B cell (primary cell): ENCODE measurements around the gene ZNF428.

Experiments used
- EZH2 ChIP-seq: IDR thresholded peaks from 2 replicates; pipeline ENCODE4 v1.6.1; 2012; ENCODE audit warnings: borderline replicate concordance, low read depth, mild to moderate bottlenecking, moderate library complexity, low read length; ENCODE audit not compliant: insufficient read depth, poor library complexity, severe bottlenecking
- TF ChIP-seq, protein P1 (sequence below): fragments of 200-600 bp; IDR thresholded peaks from one replicate; pipeline ENCODE4 v1.8.0; 2022; ENCODE audit warnings: antibody characterized with exemption, mild to moderate bottlenecking

DNA sequence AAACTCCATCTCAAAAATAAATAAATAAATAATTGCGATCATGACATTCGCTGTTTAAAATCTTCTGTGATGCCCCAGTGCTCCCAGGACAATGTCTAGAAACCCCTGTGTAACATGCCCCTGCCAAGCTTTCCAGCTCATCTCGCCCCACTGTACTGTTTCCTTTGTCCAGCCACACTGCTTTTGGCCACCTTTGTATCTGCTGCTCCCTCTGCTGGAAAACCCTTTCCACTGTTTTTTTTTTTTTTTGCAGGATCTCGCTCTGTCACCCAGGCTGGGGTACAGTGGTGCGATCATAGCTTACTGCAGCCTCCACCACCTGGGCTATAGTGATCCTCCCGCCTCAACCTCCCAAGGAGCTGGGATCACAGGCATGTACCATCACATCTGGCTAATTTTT is 43.1 kb upstream of the ZNF428 start:
- TF ChIP-seq, protein P1, sequence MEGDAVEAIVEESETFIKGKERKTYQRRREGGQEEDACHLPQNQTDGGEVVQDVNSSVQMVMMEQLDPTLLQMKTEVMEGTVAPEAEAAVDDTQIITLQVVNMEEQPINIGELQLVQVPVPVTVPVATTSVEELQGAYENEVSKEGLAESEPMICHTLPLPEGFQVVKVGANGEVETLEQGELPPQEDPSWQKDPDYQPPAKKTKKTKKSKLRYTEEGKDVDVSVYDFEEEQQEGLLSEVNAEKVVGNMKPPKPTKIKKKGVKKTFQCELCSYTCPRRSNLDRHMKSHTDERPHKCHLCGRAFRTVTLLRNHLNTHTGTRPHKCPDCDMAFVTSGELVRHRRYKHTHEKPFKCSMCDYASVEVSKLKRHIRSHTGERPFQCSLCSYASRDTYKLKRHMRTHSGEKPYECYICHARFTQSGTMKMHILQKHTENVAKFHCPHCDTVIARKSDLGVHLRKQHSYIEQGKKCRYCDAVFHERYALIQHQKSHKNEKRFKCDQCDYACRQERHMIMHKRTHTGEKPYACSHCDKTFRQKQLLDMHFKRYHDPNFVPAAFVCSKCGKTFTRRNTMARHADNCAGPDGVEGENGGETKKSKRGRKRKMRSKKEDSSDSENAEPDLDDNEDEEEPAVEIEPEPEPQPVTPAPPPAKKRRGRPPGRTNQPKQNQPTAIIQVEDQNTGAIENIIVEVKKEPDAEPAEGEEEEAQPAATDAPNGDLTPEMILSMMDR, result no peak
- no peak for TF ChIP-seq EZH2
